ENCODE measurements around the gene HELZ2. TPM values are rescaled to one million over a fixed set of nuclear protein-coding genes. Genes with fewer than 3 reads are reported as not detected.

Gene HELZ2
- total RNA-seq, 1 experiment from 2014 or later: 18.1 TPM

DNA sequence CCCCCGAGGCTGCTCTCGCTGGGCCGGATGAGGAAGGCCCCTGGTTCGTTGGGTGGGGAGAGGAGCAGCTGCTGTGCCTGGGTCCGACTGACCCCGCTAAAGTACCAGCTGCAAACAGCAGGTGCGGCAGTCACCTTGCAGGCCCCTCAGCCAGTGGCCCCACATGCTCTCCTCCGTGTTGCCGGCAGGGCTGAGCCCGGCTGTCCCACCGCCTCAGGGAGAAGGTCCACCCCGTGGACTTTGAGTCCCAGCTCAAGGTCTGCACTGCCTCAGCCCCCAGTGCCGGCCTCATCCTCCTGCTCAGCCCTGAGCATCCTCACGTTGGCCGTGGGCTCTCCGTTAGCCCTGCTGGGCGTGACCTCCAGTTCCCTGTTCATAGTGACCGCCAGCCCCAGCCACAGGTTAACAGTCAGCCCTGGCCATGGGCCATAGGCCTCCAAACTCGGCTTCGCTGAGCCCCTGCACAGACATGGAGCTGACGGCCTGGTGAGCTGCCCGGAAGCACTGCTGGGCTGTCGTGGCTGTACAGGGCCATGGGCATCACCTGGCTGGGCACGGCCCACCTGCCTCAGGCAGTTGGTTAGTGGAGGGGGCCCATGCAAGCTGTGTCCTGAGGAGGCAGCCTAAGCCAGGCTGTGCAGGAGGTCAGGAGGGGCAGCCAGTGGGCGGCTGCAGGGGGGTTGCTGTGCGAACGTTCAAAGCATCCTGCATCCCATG is 29.6 kb downstream of the HELZ2 start:
- peaks cover 21% of the 10 kb centered on the region for H3K4me1 Mint-ChIP-seq (ENCODE audit: insufficient read depth, unreplicated experiment)
- no peaks in the 10 kb centered on the region for H3K9me3 Mint-ChIP-seq (ENCODE audit: unreplicated experiment)
- POLR2A ChIA-PET: interaction anchor here (0.7 to 2.7 kb wide), 10 partner anchors 8 to 320 kb away, joined by 3 to 12 read pairs (median 6); partner anchors contain the start of genes ARFGAP1, FNDC11, PPDPF and RTEL1
- intact Hi-C loops (cut with micrococcal nuclease): no loop called here
- TF ChIP-seq, protein P1, sequence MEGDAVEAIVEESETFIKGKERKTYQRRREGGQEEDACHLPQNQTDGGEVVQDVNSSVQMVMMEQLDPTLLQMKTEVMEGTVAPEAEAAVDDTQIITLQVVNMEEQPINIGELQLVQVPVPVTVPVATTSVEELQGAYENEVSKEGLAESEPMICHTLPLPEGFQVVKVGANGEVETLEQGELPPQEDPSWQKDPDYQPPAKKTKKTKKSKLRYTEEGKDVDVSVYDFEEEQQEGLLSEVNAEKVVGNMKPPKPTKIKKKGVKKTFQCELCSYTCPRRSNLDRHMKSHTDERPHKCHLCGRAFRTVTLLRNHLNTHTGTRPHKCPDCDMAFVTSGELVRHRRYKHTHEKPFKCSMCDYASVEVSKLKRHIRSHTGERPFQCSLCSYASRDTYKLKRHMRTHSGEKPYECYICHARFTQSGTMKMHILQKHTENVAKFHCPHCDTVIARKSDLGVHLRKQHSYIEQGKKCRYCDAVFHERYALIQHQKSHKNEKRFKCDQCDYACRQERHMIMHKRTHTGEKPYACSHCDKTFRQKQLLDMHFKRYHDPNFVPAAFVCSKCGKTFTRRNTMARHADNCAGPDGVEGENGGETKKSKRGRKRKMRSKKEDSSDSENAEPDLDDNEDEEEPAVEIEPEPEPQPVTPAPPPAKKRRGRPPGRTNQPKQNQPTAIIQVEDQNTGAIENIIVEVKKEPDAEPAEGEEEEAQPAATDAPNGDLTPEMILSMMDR (IDR thresholded peaks at IDR 0.05; ENCODE audit: unreplicated experiment): no peak
- H3K27me3 Mint-ChIP-seq (ENCODE audit: insufficient read depth, unreplicated experiment): no peaks in the 10 kb centered on the region
- CTCF ChIA-PET: interaction anchor here (0.6 to 2.6 kb wide), 5 partner anchors 23 to 577 kb away, joined by 3 to 9 read pairs (median 4); no protein-coding TSS in a partner anchor
- BruUV-seq (replicated peaks): no TSS peak
- DNase-seq (ENCODE audit: unreplicated experiment): no peak
- peaks cover 7% of the 10 kb centered on the region for H3K36me3 Mint-ChIP-seq (ENCODE audit: insufficient read depth, unreplicated experiment)
- no peak overlapping the region for H3K4me3 Mint-ChIP-seq (ENCODE audit: unreplicated experiment)
- no peak overlapping the region for H3K27ac Mint-ChIP-seq (ENCODE audit: low read depth, unreplicated experiment)

DNA sequence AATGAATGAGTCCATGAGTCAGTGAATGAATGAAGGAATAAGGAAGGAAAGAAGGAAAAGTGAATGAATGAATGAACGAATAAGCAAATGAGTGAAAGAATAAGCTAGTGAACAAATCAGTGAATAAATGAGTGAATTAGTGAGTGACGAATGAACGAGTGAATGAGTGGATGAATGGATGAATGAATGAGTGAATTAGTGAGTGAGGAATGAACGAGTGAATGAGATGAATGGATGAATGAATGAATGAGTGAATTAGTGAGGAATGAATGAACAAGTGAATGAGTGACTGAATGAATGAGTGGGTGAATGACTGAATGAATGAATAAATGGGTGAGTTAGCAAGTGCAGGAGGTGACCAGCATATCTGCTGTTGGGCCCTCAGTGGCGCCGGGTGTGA is 30.3 kb downstream of the HELZ2 start:
- Mint-ChIP-seq H3K4me3 (ENCODE audit: unreplicated experiment) (no peak overlapping the region), H3K27me3 (ENCODE audit: insufficient read depth, unreplicated experiment) (no peaks in the 10 kb centered on the region), H3K4me1 (ENCODE audit: insufficient read depth, unreplicated experiment) (peaks cover 21% of the 10 kb centered on the region), H3K9me3 (ENCODE audit: unreplicated experiment) (no peaks in the 10 kb centered on the region), H3K27ac (ENCODE audit: low read depth, unreplicated experiment) (no peak overlapping the region), H3K36me3 (ENCODE audit: insufficient read depth, unreplicated experiment) (peaks cover 7% of the 10 kb centered on the region)
- TF ChIP-seq, protein P1 (IDR thresholded peaks at IDR 0.05; ENCODE audit: unreplicated experiment): no peak
- no peak for DNase-seq (ENCODE audit: unreplicated experiment)
- intact Hi-C loops (cut with micrococcal nuclease): no loop called here
- ChIA-PET CTCF (interaction anchor here (0.5 kb wide), 1 partner anchor 32 kb away, joined by 3 read pairs; no protein-coding TSS in a partner anchor), POLR2A (interaction anchor here (0.5 to 2.7 kb wide), 7 partner anchors 8 to 164 kb away, joined by 3 to 12 read pairs (median 6); partner anchors contain the start of genes ARFRP1, PPDPF, RTEL1 and STMN3)
- BruUV-seq (replicated peaks): no TSS peak

- no TSS peak for BruUV-seq (replicated peaks)
- Mint-ChIP-seq H3K27me3 (ENCODE audit: insufficient read depth, unreplicated experiment) (no peaks in the 10 kb centered on the region), H3K4me3 (ENCODE audit: unreplicated experiment) (peak overlapping the region; percentile 74), H3K36me3 (ENCODE audit: insufficient read depth, unreplicated experiment) (peaks cover 7% of the 10 kb centered on the region), H3K4me1 (ENCODE audit: insufficient read depth, unreplicated experiment) (peaks cover 21% of the 10 kb centered on the region), H3K9me3 (ENCODE audit: unreplicated experiment) (no peaks in the 10 kb centered on the region), H3K27ac (ENCODE audit: low read depth, unreplicated experiment) (no peak overlapping the region)
- intact Hi-C loops (cut with micrococcal nuclease): no loop called here
- CTCF ChIA-PET: interaction anchor here (0.5 to 0.7 kb wide), 2 partner anchors 33 to 375 kb away, joined by 3 read pairs; no protein-coding TSS in a partner anchor
- POLR2A ChIA-PET: interaction anchor here (0.5 to 2.7 kb wide), 6 partner anchors 9 to 165 kb away, joined by 4 to 12 read pairs (median 6); partner anchors contain the start of genes ARFRP1, PPDPF, RTEL1 and ZGPAT
- no peak for DNase-seq (ENCODE audit: unreplicated experiment)
- TF ChIP-seq, protein P1 (IDR thresholded peaks at IDR 0.05; ENCODE audit: unreplicated experiment): no peak
Measured at GRCh38 chr20:63543131-63543530, 30.9 kb downstream of the HELZ2 start.

- H3K27ac Mint-ChIP-seq (ENCODE audit: low read depth, unreplicated experiment): peak overlapping the region; percentile 84
- peaks cover 7% of the 10 kb centered on the region for H3K36me3 Mint-ChIP-seq (ENCODE audit: insufficient read depth, unreplicated experiment)
- CTCF ChIA-PET: interaction anchor here (0.7 to 1.3 kb wide), 2 partner anchors 39 to 376 kb away, joined by 3 read pairs; no protein-coding TSS in a partner anchor
- H3K4me3 Mint-ChIP-seq (ENCODE audit: unreplicated experiment): peak overlapping the region; percentile 74
- H3K4me1 Mint-ChIP-seq (ENCODE audit: insufficient read depth, unreplicated experiment): peaks cover 21% of the 10 kb centered on the region
- POLR2A ChIA-PET: interaction anchor here (1.2 to 1.4 kb wide), 4 partner anchors 9 to 323 kb away, joined by 5 to 12 read pairs (median 6); partner anchors contain the start of genes GMEB2, PPDPF and TPD52L2
- no peaks in the 10 kb centered on the region for H3K27me3 Mint-ChIP-seq (ENCODE audit: insufficient read depth, unreplicated experiment)
- H3K9me3 Mint-ChIP-seq (ENCODE audit: unreplicated experiment): no peaks in the 10 kb centered on the region
- no peak for DNase-seq (ENCODE audit: unreplicated experiment)
- no TSS peak for BruUV-seq (replicated peaks)
- intact Hi-C loops (cut with micrococcal nuclease): no loop called here
- TF ChIP-seq, protein P1 (IDR thresholded peaks at IDR 0.05; ENCODE audit: unreplicated experiment): no peak
Measured at GRCh38 chr20:63542696-63543095, 31.3 kb downstream of the HELZ2 start.
